ENCODE data around the gene SDC3. TPM values are rescaled to one million over a fixed set of nuclear protein-coding genes. Genes with fewer than 3 reads are reported as not detected.

SDC3 gene
- total RNA-seq, 1 experiment from 2014 or later: 32.3 TPM

DNA sequence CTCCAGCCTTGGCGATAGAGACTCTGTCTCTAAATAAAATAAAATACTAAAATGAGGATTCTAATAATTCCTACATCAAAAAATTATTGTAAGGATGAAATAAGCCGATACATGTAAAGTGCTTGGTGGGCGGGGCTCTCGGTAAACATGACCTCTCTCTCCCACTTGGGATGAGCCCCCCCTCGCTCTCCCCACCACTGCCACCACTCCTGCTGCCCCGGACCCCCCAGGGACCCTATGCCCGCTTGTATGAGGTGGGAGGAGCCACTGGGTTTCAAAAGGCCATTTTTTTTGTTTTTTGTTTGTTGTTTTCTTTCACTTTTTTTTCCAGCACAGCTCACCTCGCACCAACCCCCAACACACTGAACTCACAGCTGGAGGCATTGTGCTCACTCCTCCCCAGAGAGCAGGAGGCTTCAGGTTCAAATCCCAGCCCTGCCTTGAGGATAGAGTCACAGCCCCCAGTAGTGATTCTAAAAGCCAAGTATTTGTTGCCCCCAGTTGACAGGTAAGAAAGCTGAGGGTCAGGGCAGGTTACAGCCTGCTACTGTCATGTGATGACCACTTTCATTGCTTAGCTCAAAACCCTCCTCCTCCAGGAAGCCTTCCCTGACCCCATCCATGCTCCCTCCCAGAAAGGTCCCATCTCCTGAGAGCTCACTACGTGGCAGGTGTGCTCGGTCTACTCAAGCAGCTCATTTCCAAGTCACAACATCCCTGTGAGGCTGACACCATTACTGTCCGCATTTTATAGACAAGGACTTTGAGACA is 4.2 kb downstream of the SDC3 start (continued):
- TF ChIP-seq, protein P1, sequence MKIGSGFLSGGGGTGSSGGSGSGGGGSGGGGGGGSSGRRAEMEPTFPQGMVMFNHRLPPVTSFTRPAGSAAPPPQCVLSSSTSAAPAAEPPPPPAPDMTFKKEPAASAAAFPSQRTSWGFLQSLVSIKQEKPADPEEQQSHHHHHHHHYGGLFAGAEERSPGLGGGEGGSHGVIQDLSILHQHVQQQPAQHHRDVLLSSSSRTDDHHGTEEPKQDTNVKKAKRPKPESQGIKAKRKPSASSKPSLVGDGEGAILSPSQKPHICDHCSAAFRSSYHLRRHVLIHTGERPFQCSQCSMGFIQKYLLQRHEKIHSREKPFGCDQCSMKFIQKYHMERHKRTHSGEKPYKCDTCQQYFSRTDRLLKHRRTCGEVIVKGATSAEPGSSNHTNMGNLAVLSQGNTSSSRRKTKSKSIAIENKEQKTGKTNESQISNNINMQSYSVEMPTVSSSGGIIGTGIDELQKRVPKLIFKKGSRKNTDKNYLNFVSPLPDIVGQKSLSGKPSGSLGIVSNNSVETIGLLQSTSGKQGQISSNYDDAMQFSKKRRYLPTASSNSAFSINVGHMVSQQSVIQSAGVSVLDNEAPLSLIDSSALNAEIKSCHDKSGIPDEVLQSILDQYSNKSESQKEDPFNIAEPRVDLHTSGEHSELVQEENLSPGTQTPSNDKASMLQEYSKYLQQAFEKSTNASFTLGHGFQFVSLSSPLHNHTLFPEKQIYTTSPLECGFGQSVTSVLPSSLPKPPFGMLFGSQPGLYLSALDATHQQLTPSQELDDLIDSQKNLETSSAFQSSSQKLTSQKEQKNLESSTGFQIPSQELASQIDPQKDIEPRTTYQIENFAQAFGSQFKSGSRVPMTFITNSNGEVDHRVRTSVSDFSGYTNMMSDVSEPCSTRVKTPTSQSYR (CRISPR knock-in tag; IDR thresholded peaks at IDR 0.05): no peak
- TF ChIP-seq, protein P2, sequence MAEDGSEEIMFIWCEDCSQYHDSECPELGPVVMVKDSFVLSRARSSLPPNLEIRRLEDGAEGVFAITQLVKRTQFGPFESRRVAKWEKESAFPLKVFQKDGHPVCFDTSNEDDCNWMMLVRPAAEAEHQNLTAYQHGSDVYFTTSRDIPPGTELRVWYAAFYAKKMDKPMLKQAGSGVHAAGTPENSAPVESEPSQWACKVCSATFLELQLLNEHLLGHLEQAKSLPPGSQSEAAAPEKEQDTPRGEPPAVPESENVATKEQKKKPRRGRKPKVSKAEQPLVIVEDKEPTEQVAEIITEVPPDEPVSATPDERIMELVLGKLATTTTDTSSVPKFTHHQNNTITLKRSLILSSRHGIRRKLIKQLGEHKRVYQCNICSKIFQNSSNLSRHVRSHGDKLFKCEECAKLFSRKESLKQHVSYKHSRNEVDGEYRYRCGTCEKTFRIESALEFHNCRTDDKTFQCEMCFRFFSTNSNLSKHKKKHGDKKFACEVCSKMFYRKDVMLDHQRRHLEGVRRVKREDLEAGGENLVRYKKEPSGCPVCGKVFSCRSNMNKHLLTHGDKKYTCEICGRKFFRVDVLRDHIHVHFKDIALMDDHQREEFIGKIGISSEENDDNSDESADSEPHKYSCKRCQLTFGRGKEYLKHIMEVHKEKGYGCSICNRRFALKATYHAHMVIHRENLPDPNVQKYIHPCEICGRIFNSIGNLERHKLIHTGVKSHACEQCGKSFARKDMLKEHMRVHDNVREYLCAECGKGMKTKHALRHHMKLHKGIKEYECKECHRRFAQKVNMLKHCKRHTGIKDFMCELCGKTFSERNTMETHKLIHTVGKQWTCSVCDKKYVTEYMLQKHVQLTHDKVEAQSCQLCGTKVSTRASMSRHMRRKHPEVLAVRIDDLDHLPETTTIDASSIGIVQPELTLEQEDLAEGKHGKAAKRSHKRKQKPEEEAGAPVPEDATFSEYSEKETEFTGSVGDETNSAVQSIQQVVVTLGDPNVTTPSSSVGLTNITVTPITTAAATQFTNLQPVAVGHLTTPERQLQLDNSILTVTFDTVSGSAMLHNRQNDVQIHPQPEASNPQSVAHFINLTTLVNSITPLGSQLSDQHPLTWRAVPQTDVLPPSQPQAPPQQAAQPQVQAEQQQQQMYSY (CRISPR knock-in tag; IDR thresholded peaks at IDR 0.05): no peak
- TF ChIP-seq, protein P3, sequence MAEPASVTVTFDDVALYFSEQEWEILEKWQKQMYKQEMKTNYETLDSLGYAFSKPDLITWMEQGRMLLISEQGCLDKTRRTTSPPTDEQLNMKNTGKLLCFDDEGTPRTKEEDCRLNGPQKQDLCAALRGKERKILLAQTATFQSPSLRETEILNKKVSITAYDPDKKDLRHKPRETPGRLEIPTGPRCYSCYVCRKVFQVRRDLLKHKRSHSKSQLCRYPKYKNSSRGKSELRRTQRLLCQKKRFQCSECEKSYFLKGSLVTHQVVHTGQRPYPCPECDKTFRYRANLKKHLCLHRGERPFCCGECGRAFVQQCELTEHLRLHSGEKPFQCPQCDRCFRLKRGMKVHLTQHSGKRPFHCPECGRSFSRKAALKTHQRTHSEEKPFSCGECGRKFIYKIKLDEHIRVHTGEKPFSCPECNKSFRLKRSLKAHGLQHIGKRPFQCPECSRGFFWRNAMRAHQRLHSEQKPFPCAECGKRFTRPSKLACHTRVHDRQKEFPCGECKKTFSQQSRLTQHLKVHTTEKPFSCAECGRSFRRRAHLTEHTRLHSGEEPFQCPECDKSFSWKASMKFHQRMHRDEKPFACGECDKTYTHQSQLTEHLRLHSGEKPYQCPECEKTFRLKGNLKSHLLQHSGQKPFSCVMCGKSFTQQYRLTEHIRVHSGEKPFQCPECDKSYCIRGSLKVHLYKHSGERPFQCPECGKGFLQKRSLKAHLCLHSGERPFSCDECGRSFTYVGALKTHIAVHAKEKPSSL (CRISPR knock-in tag; conservative IDR thresholded peaks at IDR 0.05): no peak
- TF ChIP-seq, protein P4, sequence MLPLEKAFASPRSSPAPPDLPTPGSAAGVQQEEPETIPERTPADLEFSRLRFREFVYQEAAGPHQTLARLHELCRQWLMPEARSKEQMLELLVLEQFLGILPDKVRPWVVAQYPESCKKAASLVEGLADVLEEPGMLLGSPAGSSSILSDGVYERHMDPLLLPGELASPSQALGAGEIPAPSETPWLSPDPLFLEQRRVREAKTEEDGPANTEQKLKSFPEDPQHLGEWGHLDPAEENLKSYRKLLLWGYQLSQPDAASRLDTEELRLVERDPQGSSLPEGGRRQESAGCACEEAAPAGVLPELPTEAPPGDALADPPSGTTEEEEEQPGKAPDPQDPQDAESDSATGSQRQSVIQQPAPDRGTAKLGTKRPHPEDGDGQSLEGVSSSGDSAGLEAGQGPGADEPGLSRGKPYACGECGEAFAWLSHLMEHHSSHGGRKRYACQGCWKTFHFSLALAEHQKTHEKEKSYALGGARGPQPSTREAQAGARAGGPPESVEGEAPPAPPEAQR (CRISPR knock-in tag; IDR thresholded peaks at IDR 0.05): no peak
- TF ChIP-seq EMX1 (CRISPR knock-in tag; IDR thresholded peaks at IDR 0.05) (no peak), MXD4 (CRISPR knock-in tag; IDR thresholded peaks at IDR 0.05; ENCODE audit: borderline replicate concordance) (no peak), NFE2L1 (CRISPR knock-in tag; IDR thresholded peaks at IDR 0.05) (no peak)
- TF ChIP-seq, protein P5, sequence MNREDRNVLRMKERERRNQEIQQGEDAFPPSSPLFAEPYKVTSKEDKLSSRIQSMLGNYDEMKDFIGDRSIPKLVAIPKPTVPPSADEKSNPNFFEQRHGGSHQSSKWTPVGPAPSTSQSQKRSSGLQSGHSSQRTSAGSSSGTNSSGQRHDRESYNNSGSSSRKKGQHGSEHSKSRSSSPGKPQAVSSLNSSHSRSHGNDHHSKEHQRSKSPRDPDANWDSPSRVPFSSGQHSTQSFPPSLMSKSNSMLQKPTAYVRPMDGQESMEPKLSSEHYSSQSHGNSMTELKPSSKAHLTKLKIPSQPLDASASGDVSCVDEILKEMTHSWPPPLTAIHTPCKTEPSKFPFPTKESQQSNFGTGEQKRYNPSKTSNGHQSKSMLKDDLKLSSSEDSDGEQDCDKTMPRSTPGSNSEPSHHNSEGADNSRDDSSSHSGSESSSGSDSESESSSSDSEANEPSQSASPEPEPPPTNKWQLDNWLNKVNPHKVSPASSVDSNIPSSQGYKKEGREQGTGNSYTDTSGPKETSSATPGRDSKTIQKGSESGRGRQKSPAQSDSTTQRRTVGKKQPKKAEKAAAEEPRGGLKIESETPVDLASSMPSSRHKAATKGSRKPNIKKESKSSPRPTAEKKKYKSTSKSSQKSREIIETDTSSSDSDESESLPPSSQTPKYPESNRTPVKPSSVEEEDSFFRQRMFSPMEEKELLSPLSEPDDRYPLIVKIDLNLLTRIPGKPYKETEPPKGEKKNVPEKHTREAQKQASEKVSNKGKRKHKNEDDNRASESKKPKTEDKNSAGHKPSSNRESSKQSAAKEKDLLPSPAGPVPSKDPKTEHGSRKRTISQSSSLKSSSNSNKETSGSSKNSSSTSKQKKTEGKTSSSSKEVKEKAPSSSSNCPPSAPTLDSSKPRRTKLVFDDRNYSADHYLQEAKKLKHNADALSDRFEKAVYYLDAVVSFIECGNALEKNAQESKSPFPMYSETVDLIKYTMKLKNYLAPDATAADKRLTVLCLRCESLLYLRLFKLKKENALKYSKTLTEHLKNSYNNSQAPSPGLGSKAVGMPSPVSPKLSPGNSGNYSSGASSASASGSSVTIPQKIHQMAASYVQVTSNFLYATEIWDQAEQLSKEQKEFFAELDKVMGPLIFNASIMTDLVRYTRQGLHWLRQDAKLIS (CRISPR knock-in tag; IDR thresholded peaks at IDR 0.05; ENCODE audit: borderline replicate concordance): no peak

DNA sequence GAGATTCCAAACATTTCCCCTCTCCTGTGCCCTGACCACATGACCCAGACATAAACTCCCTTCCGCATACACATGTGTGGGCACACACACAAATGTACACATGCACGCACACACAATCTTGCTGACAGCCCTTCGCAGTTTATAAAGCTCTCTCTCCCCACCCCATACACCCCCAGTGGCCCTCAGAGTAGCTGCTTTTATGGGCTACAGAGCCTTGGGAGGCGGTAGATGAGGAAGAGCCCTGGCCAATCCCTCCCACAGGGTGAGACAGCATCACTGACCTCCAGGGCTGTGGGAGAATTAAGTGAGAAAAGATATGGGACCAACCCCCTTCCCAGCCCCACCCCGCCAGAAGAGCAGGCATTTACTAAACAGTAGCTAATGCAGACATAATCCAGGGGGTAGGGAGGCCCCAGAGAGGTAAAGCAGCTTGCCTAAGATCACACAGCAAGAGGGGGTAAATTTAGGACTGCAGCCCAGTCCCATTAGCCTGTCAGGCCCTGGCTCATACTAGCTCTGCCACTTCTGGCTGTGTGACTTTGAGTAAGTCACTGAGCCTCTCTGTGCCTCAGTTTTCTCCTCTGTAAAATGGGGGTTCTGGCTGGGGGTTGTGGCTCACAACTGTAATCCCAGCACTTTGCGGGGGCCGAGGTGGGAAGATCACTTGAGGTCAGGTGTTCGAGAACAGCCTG is 5.1 kb downstream of the SDC3 start:
- H3K27ac Mint-ChIP-seq: peak overlapping the region; percentile 60; the same call in 1 of the 2 replicates
- no peaks in the 10 kb centered on the region for H3K9me3 Mint-ChIP-seq
- TF ChIP-seq GTF2I (CRISPR knock-in tag; conservative IDR thresholded peaks at IDR 0.05) (peak; percentile 76), GRHL2 (CRISPR knock-in tag; IDR thresholded peaks at IDR 0.05; ENCODE audit: insufficient replicate concordance, severe bottlenecking) (no peak)
- ChIA-PET POLR2A (interaction anchor here (0.9 to 1.2 kb wide), 2 partner anchors 15 to 87 kb away, joined by 3 read pairs; no protein-coding TSS in a partner anchor), CTCF (interaction anchor here (0.6 to 17.8 kb wide), 7 partner anchors 8 to 124 kb away, joined by 3 to 606 read pairs (median 4); no protein-coding TSS in a partner anchor)
- no peak overlapping the region for H3K4me3 Mint-ChIP-seq
- peaks cover 9% of the 10 kb centered on the region for H3K27me3 Mint-ChIP-seq (ENCODE audit: low read depth)
- no peaks in the 10 kb centered on the region for H3K36me3 Mint-ChIP-seq
- ATAC-seq (no peak), DNase-seq (ENCODE audit: low spot score) (no peak)
- H3K4me1 Mint-ChIP-seq: peaks cover 41% of the 10 kb centered on the region

Data from WTC11 (cell line).